HS-27A (cell line): ENCODE data around the gene WNK4.
"Not testable (repeated sequence)": the region's sequence is repeated elsewhere in the genome, so short reads cannot be mapped to it uniquely, and the experiment has no call there.

Source experiments
- DNase-seq: peaks from one replicate; pipeline ENCODE4 v3.0.0-alpha.2; 2012; ENCODE audit warnings: low read depth, missing footprints

Gene WNK4

DNA sequence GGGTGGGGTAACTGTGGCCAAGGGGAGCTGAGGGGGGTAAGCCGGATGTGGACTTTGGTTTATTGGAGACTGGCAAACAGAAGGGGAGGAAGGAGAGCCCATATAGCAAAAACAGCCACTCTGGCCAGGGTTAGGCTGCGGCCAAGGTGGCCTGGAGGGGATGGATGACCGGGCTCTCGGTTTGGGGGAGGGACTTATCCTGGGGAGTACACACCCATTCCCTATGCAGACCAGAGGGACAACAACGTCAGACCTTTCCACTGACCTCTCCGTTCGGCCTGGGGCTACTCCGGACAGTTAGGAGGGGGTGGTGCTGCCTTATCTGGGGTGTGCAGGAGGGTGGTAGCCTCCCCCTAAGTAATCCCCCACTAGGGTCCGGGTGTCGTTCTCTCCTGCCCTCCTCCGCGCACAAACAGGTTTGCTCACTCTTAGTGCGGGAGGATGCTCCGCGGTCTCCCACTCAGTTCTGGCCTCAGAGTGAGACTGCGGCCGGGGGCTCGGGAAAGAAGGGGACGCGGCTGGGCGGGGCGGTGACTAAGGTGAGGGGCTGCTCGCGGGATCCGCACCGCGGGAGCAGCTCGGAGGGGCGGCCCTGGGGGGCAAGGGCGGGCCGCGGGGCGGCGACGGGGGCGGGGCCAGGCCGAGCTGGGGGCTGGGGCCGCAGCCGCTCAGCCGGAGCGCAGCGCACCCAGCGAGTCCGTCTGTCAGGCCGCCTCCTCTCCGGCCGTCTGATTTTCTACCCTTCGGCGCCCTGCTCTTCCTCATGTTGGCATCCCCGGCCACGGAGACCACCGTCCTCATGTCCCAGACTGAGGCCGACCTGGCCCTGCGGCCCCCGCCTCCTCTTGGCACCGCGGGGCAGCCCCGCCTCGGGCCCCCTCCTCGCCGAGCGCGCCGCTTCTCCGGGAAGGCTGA lies at the start of gene WNK4:
Gene WNK4 (plus strand): TSS at position 675 of the 915 bp plus-strand sequence. CDS start 89 bp downstream, at position 764.
- DNase-seq: no peak

DNA sequence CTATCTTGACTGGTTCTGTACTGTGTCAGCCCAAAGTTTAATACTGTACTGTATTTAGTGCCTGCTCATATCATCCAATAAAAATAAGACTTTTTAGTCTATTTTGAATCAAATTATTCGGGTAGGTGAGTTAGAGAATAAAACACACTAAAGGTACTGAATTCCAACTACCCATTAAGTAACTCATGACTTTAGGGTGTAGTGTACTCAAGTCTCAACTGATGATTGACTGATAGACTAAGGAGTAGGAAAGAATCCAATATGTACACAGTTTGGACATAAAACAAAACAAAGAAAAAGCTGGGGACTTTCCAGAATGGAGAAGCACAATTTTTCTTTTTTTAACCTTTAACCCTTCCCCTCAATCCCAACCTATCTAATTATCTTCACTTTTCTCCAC lies 39.7 kb upstream of the WNK4 start:
- no peak for DNase-seq

DNA sequence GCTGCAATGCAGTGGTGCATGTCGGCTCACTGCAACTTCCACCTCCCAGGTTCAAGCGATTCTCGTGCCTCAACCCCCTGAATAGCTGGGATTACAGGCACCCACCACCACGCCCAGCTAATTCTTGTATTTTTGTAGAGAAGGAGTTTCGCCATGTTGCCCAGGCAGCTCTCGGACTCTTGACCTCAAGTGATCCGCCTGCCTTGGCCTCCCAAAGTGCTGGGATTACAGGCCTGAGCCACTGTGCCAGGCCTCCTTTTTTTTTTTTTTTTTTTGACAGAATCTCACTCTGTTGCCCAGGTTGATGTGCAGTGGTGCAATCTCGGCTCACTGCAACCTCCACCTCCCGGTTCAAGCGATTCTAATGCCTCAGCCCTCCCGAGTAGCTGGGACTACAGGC lies 37.5 kb upstream of the WNK4 start:
- not testable (repeated sequence) for DNase-seq

DNA sequence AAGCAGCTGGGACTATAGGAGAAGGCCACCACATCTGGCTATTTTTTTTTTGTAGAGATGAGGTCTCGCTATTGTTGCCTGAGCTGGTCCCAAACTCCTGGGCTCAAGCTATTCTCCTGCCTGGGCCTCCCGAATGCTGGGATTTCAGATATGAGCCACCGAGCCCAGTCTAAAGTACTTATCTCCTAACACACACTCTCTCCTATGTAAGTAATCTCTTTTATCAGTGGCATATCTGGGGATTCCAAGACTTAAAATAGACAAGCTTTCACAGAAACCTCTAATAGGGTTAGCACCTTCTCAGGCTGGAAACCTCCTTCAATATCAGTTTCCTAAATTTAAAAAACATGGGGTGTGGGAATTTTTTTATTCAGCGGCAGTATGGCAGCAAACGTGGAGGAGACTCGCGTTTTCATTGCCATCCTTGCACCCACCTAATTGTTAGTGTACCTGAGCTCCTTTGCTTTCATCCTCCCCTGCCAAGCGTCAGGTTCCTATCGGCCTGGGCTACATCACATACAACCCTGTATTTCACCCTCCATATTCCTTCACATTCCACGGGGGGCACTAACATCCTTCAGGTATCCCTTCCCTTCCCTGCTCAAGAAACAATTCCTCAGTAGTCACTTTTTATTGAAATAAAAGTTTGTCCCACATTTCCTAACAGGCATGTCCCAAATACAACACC lies 36.7 kb upstream of the WNK4 start:
- no peak for DNase-seq

DNA sequence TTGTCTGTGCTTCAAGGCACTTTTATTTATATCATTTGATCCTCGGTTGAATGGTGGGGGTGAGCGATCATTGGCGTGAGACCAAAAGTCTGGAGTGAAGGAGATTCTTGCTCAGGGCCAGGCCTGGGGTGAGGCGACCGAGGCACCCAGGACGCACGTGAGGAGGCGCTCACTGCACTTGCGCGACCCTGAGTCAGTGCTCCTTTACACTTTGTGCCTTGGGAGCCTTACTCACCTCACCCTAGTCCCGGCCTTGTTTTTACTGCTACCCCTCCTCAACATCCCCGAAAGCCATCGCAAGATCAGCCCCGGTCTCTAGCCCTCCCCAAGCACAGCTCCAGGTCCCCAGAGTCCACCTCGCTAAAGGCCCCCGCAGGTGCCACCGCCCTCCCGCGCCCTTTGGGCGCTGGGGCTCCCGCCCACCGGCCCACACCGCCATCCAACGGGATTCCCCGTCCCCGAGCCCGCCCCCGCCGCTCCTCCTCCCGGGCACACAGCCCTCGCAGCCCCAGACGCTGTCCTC lies 36.1 kb upstream of the WNK4 start:
- peak; percentile 22 for DNase-seq

DNA sequence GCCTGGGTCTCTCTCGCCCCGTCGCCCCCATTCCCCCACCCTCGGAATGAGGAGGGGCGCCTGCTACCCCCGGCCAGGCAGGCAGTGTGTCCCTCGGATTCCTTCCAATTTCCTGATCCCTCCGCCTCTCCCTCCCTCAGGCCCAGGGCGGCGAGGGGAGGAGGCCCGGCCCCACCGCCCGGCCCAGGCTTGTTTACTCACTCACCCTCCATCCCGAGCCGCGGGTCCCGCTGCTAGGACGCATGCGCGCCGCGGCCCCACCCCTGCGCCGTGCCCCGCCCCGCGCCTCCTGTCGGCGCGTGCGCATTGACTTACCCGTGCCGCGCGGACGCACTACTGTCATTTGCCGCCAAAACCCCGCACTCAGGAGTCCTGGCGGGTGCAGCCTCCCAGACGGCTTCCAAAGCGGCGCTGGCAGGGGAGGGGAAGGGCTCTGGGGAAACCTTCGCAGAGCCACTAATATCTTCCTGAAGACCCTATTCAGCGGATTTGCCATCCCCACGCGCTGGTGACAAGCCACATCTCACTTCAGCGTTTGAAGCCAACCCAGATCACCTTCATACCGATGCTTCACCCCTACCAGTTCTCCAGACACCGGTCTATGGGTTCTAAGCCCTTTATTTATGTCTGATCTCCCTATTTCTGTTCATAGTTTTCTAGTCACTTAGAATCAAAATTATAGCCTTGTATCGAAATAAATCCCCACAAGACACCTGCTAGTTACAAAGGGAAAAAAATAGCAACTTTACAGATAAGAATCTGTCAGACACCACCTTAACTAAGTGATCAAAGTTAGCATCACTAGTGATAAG lies 35.4 kb upstream of the WNK4 start, which contains the start of gene EZH1:
Gene EZH1 (minus strand): TSS at position 235 of the 812 bp plus-strand sequence. CDS start 16,099 bp downstream, outside the sequence.
- DNase-seq: peak; percentile 40

DNA sequence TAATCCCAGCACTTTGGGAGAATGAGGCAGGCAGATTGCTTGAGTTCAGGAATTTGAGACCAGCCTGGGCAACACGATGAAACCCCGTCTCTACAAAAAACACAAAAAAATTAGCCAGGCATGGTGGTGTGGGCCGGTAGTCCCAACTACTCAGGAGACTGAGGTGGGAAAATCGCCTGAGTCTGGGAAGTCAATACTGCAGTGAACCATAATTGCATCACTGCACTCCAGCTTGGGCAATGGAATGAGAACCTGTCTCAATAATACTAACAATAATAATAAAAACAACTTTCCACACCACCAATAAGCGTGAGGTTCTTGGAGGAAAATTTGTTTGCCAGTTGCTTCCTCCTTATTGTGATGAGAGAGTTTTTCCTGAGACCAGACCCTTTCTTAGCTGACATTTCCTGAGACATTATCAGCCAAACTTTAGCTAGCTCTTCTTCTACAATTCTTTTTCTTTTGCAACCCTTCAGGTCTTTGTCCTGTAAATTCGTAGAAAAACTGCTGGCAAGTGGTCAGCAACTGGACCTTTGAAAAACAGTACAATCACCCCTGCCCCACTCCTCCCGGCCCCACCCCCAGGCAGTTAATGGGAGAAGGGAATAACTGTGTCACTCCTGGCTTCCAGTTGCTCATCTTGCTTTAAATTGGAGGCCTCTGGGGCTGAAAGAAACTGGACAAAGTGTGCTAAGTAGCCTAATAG lies 32.1 kb upstream of the WNK4 start:
- DNase-seq: no peak

DNA sequence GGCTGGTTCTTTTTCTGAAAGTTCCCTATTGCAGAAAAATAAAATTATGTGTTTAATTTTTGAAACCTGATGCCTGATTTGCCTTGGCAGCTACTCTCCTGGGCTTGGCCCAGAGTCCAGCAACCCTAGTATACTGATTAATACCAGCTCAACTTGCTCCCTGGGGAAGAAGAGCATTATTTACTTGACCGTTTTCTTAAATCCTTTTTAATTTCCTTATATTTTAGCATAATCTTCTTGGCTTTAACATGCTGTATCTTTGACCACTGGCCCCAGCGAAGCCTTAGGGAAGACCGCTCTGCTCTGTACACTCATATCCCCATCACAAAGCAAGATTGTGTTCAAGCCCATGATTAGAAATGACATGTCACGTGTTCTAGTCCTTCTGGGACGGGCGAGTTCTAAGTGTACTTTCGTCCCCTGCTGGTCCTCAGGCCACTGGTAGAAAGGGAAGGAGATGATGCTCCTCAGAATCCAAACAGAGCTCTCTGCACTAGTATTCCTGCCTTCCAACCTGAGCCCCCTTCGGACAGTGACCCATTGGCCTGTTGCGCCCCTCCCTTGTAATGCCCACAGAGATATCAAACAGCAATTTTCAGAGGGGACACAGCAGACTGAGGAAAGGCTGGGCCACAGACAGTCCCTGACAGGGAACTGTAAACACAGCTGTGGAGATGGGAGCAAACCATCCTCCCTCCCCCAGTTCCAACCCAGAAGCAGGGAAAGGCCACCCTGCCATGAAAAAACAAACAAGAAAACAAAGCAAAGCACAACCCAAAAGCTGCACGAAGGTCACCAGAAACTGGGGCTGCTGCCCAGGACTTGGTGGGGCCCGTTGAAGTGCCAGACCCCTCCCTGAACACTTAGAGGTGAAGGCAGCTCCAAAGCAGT lies 31.3 kb upstream of the WNK4 start:
- DNase-seq: no peak

DNA sequence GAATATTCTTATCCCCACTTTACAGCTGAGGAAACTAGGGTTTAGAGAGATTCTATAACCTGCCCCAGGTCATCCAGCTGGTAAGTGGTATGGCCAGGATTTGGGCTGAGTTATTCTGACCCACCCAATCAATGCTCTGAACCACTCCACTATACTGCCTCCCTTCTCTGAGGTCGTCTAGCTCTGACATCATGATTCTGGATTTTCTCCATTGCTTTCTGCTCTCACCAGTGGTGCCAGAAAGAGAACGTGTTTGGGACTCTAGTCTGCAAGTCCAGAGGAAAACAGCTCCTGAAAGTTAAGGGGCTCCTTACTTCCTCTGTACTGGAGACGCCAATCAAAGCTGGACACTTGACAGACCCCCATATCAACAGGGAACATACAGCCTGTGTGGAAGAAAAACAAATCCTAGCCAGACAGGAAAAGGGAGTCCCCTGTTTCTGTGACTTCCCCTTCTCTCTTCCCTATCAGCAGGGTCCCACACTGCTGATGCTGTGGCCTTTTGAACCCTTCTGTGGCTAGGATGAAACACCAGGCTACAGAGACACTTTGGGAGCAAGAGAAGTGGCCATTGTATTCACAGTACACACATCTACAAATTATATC lies 29.6 kb upstream of the WNK4 start:
- no peak for DNase-seq

DNA sequence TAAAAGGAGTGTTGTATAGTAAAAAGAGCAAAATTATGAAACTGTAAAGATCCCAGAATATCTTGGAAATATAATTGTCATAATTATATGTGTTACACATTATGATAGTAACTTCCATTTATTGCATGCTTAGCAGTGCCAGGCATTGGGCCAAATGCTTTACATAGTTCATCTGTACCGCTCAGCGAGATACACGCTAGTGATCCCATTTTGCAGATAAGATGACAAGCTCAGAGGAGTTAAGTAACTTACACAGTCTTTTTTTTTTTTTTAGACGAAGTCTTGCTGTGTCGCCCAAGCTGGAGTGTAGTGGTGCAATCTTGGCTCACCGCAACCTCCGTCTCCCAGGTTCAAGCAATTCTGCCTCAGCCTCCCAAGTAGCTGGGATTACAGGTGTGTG lies 28.8 kb upstream of the WNK4 start:
- DNase-seq: no peak

DNA sequence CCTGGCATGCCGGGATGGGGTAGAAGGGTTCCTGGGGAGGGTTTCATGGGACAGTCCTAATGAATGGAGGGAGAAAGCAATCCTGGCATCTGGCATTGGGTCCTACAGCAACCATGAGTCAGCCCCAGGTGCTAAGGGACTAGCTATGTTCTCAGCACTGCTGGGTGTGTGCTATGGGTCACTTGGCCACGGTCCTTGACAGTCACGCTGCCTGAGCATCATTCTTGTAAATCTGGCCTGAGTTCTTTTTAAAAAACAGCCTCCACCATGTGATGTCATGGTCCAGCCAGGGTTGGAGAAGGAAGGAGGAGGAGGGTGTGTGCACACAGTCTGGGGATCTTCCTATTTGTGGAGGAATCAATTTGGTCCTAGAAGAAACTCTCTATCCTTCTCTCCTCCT lies 25.6 kb upstream of the WNK4 start:
- DNase-seq: no peak

DNA sequence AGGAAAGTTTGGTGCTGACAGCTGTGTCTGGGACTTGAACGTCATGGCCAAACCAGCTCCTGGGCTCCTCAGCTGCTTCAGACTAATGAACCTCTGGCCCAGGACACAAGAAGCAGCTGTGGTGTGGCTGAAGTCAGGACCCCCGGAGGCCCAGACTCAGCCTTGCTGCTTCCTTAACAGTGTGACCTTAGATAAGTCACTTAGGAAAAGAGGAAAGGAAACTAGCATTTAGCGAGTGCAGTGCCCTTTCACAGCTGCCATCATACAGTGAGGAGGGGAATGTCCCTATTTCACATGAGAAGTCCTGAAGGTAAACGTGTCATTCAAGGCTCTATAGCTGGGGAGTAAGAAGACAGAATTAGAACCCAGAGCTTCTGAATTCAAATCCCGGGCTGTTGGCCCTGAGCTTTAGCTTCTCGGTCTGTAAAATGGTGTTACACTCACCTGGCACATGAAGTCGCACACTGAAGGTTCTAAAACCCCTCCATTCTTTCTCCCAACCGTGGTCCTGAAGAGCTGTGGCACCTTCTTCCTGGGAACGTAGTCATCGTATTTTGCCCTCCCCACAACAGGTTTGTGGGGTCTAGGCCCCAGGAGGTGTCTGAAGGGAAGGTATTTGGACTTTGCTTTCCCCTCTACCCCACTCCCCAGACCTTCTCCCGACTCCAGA lies 20.3 kb upstream of the WNK4 start:
- DNase-seq: no peak

DNA sequence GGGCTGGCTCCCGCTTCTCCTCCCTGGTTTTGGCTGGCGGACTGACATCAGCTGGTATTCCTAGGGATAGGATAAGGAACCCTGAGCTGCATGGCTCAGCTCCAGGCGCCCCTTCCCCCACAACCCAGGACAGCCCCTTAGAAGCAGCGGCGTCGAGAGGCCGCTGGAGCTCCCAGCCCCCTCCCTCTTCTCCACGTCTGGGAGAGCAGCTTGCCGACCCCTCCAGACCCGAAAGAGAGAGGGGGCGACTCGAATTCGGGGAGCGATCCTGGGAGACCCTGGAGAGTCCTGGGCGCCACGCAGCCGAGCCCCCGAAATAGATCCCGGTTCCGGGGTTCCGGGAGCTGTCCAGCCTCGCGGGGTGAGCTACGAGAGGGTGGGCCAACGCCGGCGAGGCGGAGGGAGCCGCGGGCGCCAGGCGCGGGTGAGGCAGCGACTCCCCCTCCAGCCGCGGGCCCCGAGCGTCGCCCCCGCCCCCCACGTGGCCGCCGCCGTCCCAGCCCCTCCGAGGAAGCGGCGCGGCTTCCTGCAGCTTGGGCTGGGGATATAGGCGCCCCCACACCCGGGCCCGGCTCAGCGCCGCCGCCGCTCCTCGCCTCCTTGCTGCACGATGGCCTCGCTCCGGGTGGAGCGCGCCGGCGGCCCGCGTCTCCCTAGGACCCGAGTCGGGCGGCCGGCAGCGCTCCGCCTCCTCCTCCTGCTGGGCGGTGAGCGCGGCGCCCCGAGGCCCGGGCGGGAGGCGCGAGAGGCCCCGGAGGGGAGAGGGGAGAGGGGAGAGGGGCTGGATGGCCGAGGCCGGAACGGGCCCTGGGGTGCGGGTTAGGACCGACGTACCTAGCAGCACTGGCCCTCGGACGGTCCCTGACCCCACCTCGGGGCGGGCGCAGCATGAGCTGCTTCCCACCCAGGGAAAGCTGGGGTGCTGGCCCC lies 19.5 kb upstream of the WNK4 start, which contains the start of gene RAMP2:
Gene RAMP2 (plus strand): TSS at position 576 of the 930 bp plus-strand sequence. CDS start 35 bp downstream, at position 611.
- DNase-seq: no peak

DNA sequence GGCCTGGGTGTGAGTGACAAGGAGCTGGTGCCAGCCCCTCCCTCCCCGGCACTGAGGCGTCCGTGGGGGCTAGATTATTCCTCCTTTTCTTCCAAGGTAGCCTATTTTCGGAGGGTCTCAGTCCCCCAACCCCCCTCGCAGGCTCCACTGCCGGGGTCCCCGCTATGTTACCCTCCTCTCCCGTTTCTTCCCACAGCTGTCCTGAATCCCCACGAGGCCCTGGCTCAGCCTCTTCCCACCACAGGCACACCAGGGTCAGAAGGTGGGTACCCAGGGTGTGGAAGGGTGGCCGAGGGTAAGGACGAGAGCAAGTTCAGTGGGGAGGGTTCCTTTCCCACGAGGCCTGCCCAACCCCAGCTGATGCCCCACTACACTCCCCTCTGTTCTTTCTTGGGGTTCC lies 18.8 kb upstream of the WNK4 start:
- no peak for DNase-seq

DNA sequence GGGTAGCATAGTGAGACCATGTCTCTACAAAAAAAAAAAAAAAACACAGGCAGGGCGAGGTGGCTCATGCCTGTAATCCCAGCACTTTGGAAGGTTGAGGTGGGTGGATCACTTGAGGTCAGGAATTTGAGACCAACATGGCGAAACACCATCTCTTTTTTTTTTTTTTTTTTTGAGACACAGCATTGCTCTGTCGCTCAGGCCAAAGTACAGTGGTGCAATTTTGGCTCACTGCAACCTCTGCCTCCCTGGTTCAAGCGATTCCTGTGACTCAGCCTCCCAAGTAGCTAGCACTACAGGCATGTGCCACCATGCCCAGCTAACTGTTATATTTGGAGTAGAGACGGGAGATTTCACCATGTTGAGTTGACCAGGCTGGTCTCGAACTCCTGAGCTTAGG lies 14.3 kb upstream of the WNK4 start:
- DNase-seq: no peak

DNA sequence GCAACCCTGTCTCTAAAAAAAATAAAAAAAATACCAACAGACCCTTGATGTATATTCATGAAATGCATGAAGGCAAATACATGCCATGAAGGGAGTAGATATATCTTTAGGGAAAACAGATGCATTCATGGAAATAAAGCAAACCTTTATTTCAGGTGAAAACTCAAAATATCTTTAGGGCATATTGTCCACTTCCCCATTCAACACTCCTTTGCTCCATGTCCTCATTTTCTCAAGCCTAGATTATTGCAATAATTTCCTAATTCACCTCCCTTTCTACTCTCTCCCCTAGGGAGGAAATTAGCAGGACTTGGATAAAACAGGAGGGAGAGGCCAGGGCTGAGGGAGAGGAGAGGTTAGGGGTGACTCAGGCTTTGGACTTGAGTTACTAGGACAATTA lies 12.9 kb upstream of the WNK4 start:
- no peak for DNase-seq

DNA sequence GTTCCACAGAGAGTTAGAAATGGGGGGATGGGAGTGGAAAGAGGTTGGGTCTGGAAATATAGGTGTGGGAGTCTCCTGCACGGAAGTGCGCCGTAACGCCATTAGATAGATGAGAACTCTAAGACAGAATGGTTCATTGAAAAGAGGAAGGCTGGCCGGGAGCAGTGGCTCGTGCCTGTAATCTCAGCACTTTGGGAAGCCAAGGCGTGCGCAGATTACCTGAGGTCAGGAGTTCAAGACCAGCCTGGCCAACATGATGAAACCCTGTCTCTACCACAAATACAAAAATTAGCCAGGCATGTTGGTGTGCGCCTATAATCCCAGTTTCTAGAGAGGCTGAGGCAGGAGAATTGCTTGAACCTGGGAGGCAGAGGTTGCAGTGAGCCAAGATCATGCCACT lies 12.4 kb upstream of the WNK4 start:
- not testable (repeated sequence) for DNase-seq

DNA sequence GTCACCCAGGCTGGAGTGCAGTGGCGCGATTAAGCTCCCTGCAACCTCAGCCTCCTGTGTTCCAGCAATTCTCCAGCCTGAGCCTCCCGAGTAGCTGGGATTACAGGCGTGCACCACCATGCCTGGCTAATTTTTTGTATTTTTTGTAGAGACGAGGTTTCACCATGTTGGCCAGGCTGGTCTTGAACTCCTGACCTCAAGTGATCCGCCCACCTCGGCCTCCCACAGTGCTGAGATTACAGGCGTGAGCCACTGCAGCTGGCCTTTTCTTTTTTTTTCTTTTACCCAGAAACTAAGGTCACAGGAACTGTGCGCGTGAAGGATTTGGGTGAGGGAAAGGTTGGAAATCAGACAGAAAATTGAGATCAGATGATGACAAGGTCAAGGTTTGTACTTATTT lies 10.4 kb upstream of the WNK4 start:
- DNase-seq: not testable (repeated sequence)
